ENCODE measurements around the gene ALPI.
A peak's percentile ranks its signal among the peaks of the same experiment; 100 is the strongest.

ALPI gene

DNA sequence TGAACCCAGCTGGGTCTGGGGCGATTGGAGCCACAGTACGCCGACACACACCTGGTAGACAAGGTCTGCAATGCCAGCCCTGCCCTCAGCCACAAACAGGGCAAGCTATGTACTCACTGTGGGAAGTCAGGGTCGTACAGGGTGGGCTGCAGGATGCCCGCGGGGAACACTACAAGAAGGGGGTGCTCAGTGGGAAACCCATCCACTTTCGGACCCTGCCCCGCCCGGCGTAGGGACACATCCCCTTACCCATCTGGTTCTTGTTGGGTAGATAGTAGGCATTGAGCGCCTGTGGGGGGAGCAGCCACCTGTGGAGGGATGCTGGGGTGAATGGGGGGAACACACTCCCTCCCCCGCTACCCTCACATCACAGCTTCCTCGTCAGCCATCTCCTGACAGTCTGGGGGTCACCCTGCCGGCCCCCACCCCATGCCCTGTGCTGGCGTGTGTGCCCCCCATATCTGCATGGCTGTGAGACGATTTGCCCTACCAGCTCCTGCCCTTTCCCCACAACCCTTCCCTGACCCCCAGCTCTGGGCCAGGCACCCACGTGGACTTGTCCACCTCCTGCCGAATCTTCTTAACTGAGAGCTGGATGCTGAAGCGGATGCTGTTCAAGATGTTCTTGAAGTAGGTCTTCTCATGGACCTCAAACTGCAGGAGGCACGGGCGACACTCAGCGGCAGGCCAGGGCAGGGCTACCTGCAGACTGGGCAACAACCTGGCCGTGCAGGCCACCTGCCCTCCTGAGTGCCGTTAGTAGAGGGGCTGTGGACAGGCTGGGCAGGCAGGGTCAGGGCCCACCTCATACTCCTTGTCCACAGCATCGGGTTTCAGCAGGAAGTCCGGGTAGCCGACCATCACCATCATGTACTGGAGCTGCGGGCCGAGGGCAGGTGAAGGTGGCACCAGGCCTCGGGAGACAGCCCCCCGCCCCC is 26.6 kb downstream of the ALPI start:
- H3K4me1 Mint-ChIP-seq, result no peaks in the 10 kb centered on the region
- DNase-seq (ENCODE audit: low spot score in 2 of 2), result no peak
- H3K27me3 Mint-ChIP-seq, result peaks cover 42% of the 10 kb centered on the region
- no peaks in the 10 kb centered on the region for H3K36me3 Mint-ChIP-seq (ENCODE audit: insufficient read depth)
- H3K9me3 Mint-ChIP-seq, result no peaks in the 10 kb centered on the region
- no peak overlapping the region for H3K27ac Mint-ChIP-seq (ENCODE audit: low read depth)
- no peak for ATAC-seq (replicated peaks; ENCODE audit: extremely low read depth, poor library complexity, severe bottlenecking)
- H3K4me3 Mint-ChIP-seq, result no peak overlapping the region

DNA sequence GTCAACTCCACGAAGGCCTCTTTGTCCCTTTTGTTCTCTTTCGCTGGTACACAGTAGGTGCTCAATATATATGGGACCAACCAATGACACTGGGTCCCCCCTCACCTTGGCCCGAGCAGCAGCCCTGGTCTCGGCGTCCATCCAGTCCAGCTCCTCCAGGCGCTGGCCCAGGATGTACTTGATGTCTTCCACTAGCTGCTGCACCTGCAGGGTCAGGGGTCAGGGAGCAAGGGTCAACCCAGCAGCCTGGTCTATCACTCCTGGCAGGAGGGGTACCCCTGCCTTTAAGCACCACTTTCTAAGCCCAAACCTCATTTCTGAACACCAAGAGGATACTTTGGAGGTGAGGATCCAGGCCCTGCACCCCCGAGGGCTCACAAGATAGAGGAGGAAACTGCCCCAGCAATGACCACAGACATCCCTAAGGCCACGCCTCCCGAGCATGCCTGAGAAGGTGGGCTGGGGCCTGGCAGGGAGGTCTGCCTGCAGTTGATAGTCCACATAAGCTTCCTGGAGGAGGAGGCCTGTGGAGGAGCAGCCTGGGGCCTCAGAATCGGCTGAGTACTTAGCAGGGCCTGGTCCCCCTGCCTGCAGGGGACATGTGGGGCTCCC is 27.5 kb downstream of the ALPI start:
- DNase-seq (ENCODE audit: low spot score in 2 of 2) (no peak), ATAC-seq (replicated peaks; ENCODE audit: extremely low read depth, poor library complexity, severe bottlenecking) (no peak)
- H3K27me3 Mint-ChIP-seq, result peaks cover 45% of the 10 kb centered on the region
- no peak overlapping the region for H3K4me3 Mint-ChIP-seq
- H3K9me3 Mint-ChIP-seq, result no peaks in the 10 kb centered on the region
- no peak overlapping the region for H3K27ac Mint-ChIP-seq (ENCODE audit: low read depth)
- H3K4me1 Mint-ChIP-seq, result no peaks in the 10 kb centered on the region
- no peaks in the 10 kb centered on the region for H3K36me3 Mint-ChIP-seq (ENCODE audit: insufficient read depth)

DNA sequence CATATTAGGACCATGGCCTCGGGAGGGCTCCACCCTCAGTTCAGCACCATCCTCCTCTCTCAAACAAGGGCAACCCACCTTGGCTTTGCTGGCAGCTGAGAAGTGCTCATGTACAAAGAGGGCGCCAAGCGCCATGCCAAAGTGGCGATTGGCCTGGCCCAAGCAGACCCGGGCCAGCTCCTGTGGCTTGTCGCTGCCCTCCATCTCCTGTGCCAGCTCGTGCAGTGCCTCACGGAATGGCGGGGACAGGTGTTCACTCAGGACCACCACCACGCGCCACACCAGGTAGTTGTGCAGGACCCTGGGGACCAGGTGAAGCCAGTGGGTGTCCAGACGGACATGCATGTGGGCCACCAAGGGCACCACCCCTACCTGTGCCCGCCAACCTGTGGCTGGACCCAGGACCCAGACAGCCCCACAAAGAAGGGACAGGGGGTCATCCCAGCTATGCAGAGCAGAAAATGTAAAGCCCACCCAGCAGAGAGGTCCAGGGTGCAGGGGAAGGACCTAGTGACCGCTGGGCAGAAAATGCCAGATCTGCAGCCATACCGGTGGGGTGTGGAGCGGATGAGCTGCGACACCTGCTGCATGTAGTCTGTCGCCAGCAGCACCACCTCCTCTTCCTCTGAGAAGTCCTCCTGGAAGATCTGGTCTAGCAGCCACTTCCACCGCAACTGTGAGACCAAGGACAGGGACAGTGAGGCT is 28.1 kb downstream of the ALPI start:
- Mint-ChIP-seq H3K4me3 (no peak overlapping the region), H3K9me3 (no peaks in the 10 kb centered on the region), H3K36me3 (ENCODE audit: insufficient read depth) (peaks cover 2% of the 10 kb centered on the region), H3K4me1 (no peaks in the 10 kb centered on the region), H3K27me3 (peaks cover 51% of the 10 kb centered on the region), H3K27ac (ENCODE audit: low read depth) (no peak overlapping the region)
- ATAC-seq (replicated peaks; ENCODE audit: extremely low read depth, poor library complexity, severe bottlenecking) (no peak), DNase-seq (ENCODE audit: low spot score in 2 of 2) (no peak)

DNA sequence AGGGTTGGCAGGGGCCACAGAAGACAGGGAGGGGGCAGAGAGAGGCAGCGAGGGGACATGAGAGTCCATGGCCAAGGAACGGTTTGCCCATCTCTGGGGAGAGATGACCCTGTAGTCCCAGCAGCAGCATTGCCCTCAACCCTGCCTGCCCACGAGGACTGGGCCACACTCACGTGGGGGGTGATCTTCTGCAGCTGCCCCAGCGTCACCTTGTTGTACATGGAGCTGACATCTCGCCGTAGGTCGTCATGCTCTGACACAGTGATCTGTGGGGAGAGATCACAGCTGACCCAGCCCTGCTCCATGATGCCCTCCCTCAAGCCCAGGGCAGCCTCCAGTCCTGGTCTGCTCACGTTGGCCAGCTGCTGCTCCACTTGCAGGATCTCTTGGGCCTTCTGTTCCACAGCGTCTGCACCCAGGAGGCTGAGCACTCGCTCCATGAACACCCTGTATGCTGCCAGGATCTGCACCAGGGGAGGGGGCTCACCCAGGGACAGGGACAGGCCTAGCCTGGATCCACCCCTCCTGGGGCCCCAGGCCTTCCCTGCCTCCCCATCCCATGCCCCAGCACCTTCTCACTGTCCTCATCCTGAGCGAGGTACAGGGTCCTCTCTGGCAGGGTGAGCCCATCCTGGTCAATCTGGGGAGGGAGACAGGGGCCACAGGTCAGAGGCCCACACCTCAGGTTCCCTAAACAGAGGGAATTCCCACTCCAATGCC is 28.8 kb downstream of the ALPI start:
- ATAC-seq (replicated peaks; ENCODE audit: extremely low read depth, poor library complexity, severe bottlenecking) (no peak), DNase-seq (ENCODE audit: low spot score in 2 of 2) (no peak)
- no peak overlapping the region for H3K27ac Mint-ChIP-seq (ENCODE audit: low read depth)
- H3K4me3 Mint-ChIP-seq, result peak overlapping the region; percentile 19
- no peaks in the 10 kb centered on the region for H3K4me1 Mint-ChIP-seq
- H3K9me3 Mint-ChIP-seq, result no peaks in the 10 kb centered on the region
- H3K36me3 Mint-ChIP-seq (ENCODE audit: insufficient read depth), result peaks cover 2% of the 10 kb centered on the region
- peaks cover 58% of the 10 kb centered on the region for H3K27me3 Mint-ChIP-seq

DNA sequence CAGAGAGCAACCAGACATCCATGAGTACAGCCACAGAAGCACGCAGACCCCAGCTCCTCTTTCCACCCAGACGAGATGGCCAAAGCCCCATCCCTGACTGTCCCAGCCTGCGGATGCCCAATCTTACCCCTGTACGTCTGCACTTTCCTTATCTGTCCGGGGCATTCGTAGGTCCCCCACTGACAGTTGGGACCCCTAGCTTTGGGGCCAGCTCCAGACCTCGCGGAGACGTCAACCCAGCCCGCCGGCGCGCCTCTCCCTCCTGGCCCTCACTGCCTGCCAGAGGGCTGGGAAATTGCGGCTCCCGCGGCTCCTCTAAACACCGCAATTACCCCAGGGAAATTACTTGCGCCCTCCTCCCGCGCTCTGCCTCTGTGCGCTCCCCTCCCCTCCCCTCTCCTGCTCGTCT is 29.4 kb downstream of the ALPI start:
- H3K4me3 Mint-ChIP-seq, result peak overlapping the region; percentile 19
- no peaks in the 10 kb centered on the region for H3K9me3 Mint-ChIP-seq
- no peaks in the 10 kb centered on the region for H3K4me1 Mint-ChIP-seq
- peaks cover 2% of the 10 kb centered on the region for H3K36me3 Mint-ChIP-seq (ENCODE audit: insufficient read depth)
- no peak overlapping the region for H3K27ac Mint-ChIP-seq (ENCODE audit: low read depth)
- H3K27me3 Mint-ChIP-seq, result peaks cover 64% of the 10 kb centered on the region
- DNase-seq (ENCODE audit: low spot score in 2 of 2) (no peak), ATAC-seq (replicated peaks; ENCODE audit: extremely low read depth, poor library complexity, severe bottlenecking) (no peak)

DNA sequence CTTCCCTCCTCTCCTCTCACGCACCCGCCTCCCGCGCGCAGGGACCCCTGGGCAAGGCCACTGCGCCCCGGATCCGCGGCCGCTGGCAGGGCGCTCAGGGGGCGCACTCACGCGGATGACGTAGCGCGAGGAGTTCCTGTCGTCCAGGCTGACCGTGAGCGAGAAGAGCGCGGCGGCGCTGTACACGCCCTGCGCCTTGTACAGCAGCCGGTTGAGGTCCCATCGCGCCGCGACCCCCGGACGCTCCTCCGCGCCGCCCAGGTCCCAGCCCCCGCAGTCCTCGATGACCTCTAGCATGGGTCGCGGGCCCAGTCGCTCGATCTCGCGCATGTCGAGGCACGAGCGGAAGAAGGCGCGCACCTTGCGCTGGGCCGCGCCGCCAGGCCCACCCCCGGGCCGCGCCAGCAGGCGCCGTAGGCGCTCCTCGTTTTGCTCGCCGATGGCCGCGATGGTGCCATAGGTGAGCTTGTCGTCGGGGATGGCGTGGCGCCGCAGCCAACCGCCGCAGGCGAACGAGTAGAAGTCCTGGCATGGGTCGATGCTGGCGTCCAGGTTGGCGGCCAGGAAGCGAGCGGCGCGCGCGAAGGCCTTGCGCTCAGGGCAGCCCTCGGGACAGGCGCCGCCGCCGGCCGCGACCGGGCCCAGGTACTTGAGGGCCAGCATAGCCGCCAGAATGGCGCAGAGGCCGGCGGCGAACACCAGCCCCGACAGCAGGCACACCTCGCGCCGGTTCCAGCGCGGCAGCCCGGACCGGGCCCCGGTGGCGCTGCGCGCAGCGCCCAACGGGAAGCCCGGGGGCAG is 30.0 kb downstream of the ALPI start:
- peaks cover 67% of the 10 kb centered on the region for H3K27me3 Mint-ChIP-seq
- H3K27ac Mint-ChIP-seq (ENCODE audit: low read depth), result no peak overlapping the region
- DNase-seq (ENCODE audit: low spot score in 2 of 2) (no peak), ATAC-seq (replicated peaks; ENCODE audit: extremely low read depth, poor library complexity, severe bottlenecking) (no peak)
- no peak overlapping the region for H3K4me3 Mint-ChIP-seq
- no peaks in the 10 kb centered on the region for H3K4me1 Mint-ChIP-seq
- no peaks in the 10 kb centered on the region for H3K9me3 Mint-ChIP-seq
- H3K36me3 Mint-ChIP-seq (ENCODE audit: insufficient read depth), result peaks cover 2% of the 10 kb centered on the region

DNA sequence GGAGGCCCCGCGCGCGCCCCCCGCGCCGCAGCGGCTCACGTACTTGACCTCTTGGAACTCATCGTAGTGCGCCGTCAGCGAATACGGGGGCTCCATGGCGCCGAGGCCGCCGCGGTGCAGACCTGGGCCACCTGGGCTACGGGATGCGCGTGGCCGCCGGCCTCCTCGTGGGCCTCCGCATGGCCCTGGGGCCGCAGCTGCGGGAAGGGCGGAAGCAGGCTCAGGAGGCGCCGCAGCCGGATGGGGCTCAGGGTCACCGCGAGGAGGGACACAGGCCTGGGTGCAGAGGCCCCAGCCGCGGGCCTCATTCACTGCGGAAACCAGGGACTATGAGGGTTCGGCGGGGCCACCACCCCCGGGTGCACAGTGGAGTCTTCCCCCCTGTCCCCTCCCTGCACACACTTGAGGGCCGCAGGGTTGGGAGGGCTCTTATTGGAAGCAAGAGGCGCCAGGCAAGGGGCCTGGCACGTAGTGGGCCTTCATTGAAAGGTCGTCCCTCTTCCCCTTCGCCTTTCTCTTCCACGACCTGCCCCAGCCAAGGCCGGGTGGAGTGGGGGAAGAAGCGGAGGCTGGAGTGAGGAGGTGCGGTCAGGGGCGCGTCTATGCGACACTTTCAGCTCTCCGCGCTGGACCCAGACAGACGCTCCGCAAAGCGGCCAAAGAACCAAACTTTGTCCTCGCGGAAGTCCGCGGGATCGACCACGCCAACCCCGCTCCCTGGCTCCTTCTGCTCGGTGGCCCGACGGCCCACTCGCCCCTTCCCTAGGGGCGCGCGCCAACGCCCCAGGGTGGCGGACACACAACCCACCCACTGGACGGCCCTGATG is 30.8 kb downstream of the ALPI start:
- H3K4me3 Mint-ChIP-seq, result no peak overlapping the region
- DNase-seq (ENCODE audit: low spot score in 2 of 2) (no peak), ATAC-seq (replicated peaks; ENCODE audit: extremely low read depth, poor library complexity, severe bottlenecking) (no peak)
- H3K36me3 Mint-ChIP-seq (ENCODE audit: insufficient read depth), result peaks cover 2% of the 10 kb centered on the region
- peaks cover 67% of the 10 kb centered on the region for H3K27me3 Mint-ChIP-seq
- H3K9me3 Mint-ChIP-seq, result no peaks in the 10 kb centered on the region
- no peak overlapping the region for H3K27ac Mint-ChIP-seq (ENCODE audit: low read depth)
- H3K4me1 Mint-ChIP-seq, result no peaks in the 10 kb centered on the region

DNA sequence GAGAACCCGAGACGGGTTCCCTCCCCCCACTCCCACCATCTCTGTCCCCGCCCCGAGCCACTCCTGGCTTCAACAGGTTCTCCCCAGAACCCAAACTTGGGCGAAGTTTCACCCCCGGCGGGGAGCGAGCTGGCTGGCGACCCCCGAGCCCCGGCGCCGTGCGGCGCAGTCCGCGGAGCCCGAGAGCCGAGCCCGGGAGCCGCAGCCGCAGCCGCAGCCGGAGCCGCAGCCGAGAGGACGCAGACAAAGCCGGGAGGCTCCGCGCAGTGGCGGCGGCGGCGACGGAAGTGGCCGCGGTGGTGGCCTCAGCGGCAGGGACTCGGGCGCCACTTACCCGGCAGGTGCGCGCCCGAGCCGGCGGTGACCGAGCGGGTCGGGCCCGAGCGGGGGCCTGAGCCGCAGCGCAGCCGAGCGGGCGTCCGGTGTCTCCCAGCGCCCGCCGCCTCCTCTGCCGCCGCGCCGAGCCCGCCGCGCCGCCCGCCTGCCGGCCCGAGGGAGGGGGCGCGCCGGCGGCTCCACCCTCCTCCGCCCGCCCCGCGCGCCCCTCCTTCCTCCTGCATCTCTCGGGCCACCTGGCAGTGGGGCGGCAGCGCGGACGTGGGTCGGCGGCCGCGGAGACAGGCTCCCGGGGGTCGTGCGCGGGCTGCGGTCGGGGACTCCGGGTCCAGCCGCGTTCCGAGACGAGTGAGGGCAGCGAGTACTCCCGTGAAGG is 31.6 kb downstream of the ALPI start, which contains the start of gene ECEL1:
Gene ECEL1, minus strand, starts transcription at position 450 of the 712 bp plus-strand sequence. CDS start 1,181 bp downstream, outside the sequence.
- ATAC-seq (replicated peaks; ENCODE audit: extremely low read depth, poor library complexity, severe bottlenecking) (no peak), DNase-seq (ENCODE audit: low spot score in 2 of 2) (no peak)
- Mint-ChIP-seq H3K36me3 (ENCODE audit: insufficient read depth) (peaks cover 2% of the 10 kb centered on the region), H3K4me1 (no peaks in the 10 kb centered on the region), H3K4me3 (peak within 1 kb of the TSS; percentile 71), H3K9me3 (no peaks in the 10 kb centered on the region), H3K27ac (ENCODE audit: low read depth) (no peak within 1 kb of the TSS), H3K27me3 (peaks cover 67% of the 10 kb centered on the region)

DNA sequence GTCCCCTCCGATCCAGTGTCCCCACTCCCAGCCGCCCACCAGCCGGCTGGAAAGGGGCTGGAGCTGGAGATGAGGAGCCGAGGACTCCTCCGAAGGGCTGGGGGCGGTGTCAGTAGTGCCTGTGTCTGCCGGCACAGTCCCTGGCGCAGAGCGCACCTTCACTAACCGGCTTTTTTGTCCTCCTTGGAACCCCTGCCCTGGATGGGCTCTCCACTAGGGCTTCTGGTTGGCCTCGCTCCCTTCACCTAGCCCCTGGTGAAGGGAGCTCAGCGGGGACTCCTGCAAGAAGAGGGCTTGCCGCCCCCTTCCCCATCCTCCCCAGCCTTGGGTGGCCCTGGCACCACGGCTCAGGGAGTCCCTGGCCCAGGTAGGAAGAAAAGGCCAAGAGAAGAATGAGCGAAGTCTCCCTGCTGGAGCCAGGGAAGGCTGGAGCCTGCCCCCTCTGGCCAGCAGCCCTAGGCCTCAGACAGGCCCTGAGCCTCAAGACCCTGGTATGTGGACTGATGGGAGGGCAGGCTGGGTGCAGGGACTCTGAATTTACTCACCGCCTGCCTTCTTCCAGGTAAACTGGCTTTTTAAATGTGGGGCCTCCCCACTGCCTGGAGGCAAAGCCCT is 32.3 kb downstream of the ALPI start:
- H3K4me3 Mint-ChIP-seq, result peak overlapping the region; percentile 71
- no peak overlapping the region for H3K27ac Mint-ChIP-seq (ENCODE audit: low read depth)
- no peaks in the 10 kb centered on the region for H3K4me1 Mint-ChIP-seq
- peaks cover 68% of the 10 kb centered on the region for H3K27me3 Mint-ChIP-seq
- DNase-seq (ENCODE audit: low spot score in 2 of 2) (no peak), ATAC-seq (replicated peaks; ENCODE audit: extremely low read depth, poor library complexity, severe bottlenecking) (no peak)
- peaks cover 4% of the 10 kb centered on the region for H3K36me3 Mint-ChIP-seq (ENCODE audit: insufficient read depth)
- no peaks in the 10 kb centered on the region for H3K9me3 Mint-ChIP-seq

DNA sequence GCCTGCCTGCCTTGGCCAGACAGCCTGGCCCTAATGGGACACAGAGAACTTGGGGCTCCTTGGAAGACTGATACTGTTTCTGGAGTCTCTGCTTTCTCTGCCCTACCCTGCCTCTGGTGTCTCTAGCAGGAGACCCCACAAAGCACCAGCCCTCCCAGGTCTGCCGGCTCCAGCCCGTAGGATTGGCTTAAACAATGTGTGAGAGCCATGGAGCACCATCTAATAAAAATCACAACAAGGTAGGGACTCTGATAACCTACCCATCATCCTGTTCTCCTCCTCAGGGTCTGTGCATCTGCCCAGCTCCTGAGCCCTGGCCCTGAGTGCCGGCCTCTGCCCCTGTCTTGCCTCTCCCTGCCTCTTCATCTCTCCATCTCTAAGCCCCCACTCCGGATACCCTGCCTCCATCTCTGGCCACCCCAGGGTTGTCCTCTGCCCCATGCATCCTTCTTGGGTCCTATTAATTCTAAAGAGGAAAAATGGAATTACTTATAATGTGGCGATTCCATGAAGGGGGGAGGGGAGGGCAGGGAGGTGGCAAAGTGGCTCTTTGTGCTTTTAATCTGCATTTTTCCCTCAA is 32.9 kb downstream of the ALPI start:
- Mint-ChIP-seq H3K9me3 (no peaks in the 10 kb centered on the region), H3K27ac (ENCODE audit: low read depth) (no peak overlapping the region), H3K36me3 (ENCODE audit: insufficient read depth) (peaks cover 4% of the 10 kb centered on the region), H3K27me3 (peaks cover 72% of the 10 kb centered on the region), H3K4me3 (peak overlapping the region; percentile 71), H3K4me1 (no peaks in the 10 kb centered on the region)
- no peak for ATAC-seq (replicated peaks; ENCODE audit: extremely low read depth, poor library complexity, severe bottlenecking)
- no peak for DNase-seq (ENCODE audit: low spot score in 2 of 2)
